Activated B cell treated with CpG ODN at 0.5 μM for 24 hours (primary cell): ENCODE measurements around the gene CAD. TPM values are rescaled to one million over a fixed set of nuclear protein-coding genes. Genes with fewer than 3 reads are reported as not detected.

Experiments
- ATAC-seq: fragments of 200-7000 bp; cut with Tn5 transposase; one replicate; pipeline ENCODE4 v1.10.0; 2021; ENCODE audit warnings: low read depth, mild to moderate bottlenecking, moderate library complexity
- CTCF ChIA-PET: fragments of 350-600 bp; sonication (Branson Sonifier 250); formaldehyde crosslinking; loops from one replicate; lab custom pipeline; 2021; ENCODE audit warnings: antibody characterized with exemption; lab: Charles Lee
- POLR2A ChIA-PET: fragments of 350-600 bp; sonication (Branson Sonifier 250); formaldehyde crosslinking; loops from one replicate; lab custom pipeline; 2021; ENCODE audit warnings: antibody characterized with exemption; lab: Charles Lee
- DNase-seq: peaks from one replicate; pipeline ENCODE4 v3.0.0; 2022
- H3K27ac Mint-ChIP-seq: one replicate; pipeline ENCODE4 v1.8.0; 2020; ENCODE audit warnings: mixed read lengths
- H3K27me3 Mint-ChIP-seq: one replicate; pipeline ENCODE4 v1.8.0; 2021; ENCODE audit warnings: mixed read lengths
- H3K36me3 Mint-ChIP-seq: one replicate; pipeline ENCODE4 v1.8.0; 2021; ENCODE audit warnings: low read depth, mixed read lengths
- H3K4me1 Mint-ChIP-seq: one replicate; pipeline ENCODE4 v1.8.0; 2021; ENCODE audit warnings: mixed read lengths
- H3K4me3 Mint-ChIP-seq: one replicate; pipeline ENCODE4 v1.8.0; 2020; ENCODE audit warnings: mild to moderate bottlenecking, mixed read lengths
- H3K9me3 Mint-ChIP-seq: one replicate; pipeline ENCODE4 v1.8.0; 2020; ENCODE audit warnings: mixed read lengths
- CTCF ChIP-seq: fragments of 200-600 bp; IDR thresholded peaks from one replicate; pipeline ENCODE4 v1.8.0; 2022; ENCODE audit warnings: antibody characterized with exemption, mild to moderate bottlenecking
- intact Hi-C: fragments of 100-400 bp; cut with micrococcal nuclease; formaldehyde crosslinking; loops from one replicate; pipeline ENCODE4 v1.15.1; 2024
- total RNA-seq: library from RNA; stranded (reverse); gene quantifications from 2 replicates; pipeline ENCODE4 v1.2.3, GENCODE V29; 2022

CAD gene
- total RNA-seq, 1 donor from 2014 or later = 64.1 TPM

DNA sequence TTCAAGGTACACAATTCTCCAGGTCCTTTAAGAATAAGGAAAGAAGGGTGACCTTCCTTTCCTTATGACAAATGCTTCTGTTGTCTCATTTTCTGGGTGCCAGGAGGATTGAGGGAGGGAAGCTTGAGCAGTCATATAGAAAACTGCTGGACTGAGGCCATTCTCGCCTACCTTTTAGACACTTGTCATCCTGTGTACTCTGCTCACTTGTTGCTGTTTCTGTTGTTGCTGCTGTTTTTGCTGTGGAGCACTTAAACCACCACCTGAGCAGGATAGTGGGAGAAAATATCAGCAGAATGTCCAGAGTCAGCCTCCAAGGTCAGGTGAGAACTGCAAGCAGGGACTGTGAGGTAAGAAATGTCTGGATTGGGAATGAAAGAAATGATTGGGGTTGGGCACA lies 60.8 kb downstream of the CAD start:
- intact Hi-C loops = no loop called here
- H3K27me3 Mint-ChIP-seq = peaks cover 19% of the 10 kb centered on the region
- ChIA-PET POLR2A (no interaction called here), CTCF (interaction anchor here (0.9 to 3.3 kb wide), 3 partner anchors 25 to 252 kb away, joined by 3 to 12 read pairs (median 11); no protein-coding TSS in a partner anchor)
- no peak overlapping the region for H3K27ac Mint-ChIP-seq
- DNase-seq (no peak), ATAC-seq (no peak)
- H3K4me3 Mint-ChIP-seq = no peak overlapping the region
- no peak for TF ChIP-seq CTCF
- H3K4me1 Mint-ChIP-seq = peaks cover 5% of the 10 kb centered on the region
- H3K36me3 Mint-ChIP-seq = no peaks in the 10 kb centered on the region
- H3K9me3 Mint-ChIP-seq = no peaks in the 10 kb centered on the region

GRCh38 chr2:27280826-27281225 lies 63.7 kb downstream of the CAD start:
- ChIA-PET POLR2A (interaction anchor here (0.5 to 1.1 kb wide), 2 partner anchors 12 to 18 kb away, joined by 4 read pairs; partner anchors contain the start of gene SLC30A3), CTCF (interaction anchor here (0.6 to 6.6 kb wide), 13 partner anchors 9 to 321 kb away, joined by 3 to 100 read pairs (median 11); partner anchors contain the start of gene PREB)
- DNase-seq = no peak
- intact Hi-C loops = loop anchor here (1.0 to 5.0 kb wide), 7 partner anchors 31 to 435 kb away; partner anchors contain the start of genes KHK and MPV17
- Mint-ChIP-seq H3K27ac (no peak overlapping the region), H3K27me3 (peaks cover 18% of the 10 kb centered on the region), H3K9me3 (no peaks in the 10 kb centered on the region), H3K4me3 (no peak overlapping the region), H3K36me3 (no peaks in the 10 kb centered on the region), H3K4me1 (peaks cover 5% of the 10 kb centered on the region)
- ATAC-seq = no peak
- TF ChIP-seq CTCF = no peak

GRCh38 chr2:27281442-27281841 lies 64.3 kb downstream of the CAD start:
- DNase-seq (no peak), ATAC-seq (no peak)
- ChIA-PET CTCF (interaction anchor here (1.6 to 6.6 kb wide), 5 partner anchors 21 to 318 kb away, joined by 3 to 100 read pairs (median 14); no protein-coding TSS in a partner anchor), POLR2A (no interaction called here)
- H3K4me3 Mint-ChIP-seq = no peak overlapping the region
- no peaks in the 10 kb centered on the region for H3K9me3 Mint-ChIP-seq
- peaks cover 5% of the 10 kb centered on the region for H3K4me1 Mint-ChIP-seq
- no peaks in the 10 kb centered on the region for H3K36me3 Mint-ChIP-seq
- no peak for TF ChIP-seq CTCF
- intact Hi-C loops = loop anchor here (5.0 kb wide), 1 partner anchor 109 kb away; no protein-coding TSS in a partner anchor
- no peak overlapping the region for H3K27ac Mint-ChIP-seq
- peaks cover 21% of the 10 kb centered on the region for H3K27me3 Mint-ChIP-seq

- POLR2A ChIA-PET = no interaction called here
- Mint-ChIP-seq H3K4me1 (peaks cover 5% of the 10 kb centered on the region), H3K9me3 (no peaks in the 10 kb centered on the region), H3K27ac (no peak within 1 kb of the TSS), H3K36me3 (no peaks in the 10 kb centered on the region), H3K27me3 (peaks cover 21% of the 10 kb centered on the region), H3K4me3 (no peak within 1 kb of the TSS)
- intact Hi-C loops = loop anchor here (5.0 kb wide), 1 partner anchor 110 kb away; no protein-coding TSS in a partner anchor
- no peak for TF ChIP-seq CTCF
- CTCF ChIA-PET = interaction anchor here (1.2 to 6.6 kb wide), 7 partner anchors 21 to 436 kb away, joined by 3 to 100 read pairs (median 12); no protein-coding TSS in a partner anchor
- ATAC-seq (no peak), DNase-seq (no peak)
Observed at GRCh38 chr2:27281855-27282559, 64.8 kb downstream of the CAD start, which contains the start of gene TRIM54. TSS of gene TRIM54 (plus strand) at chr2:27282429. CDS start at chr2:27282732, 303 bp downstream.

- DNase-seq (no peak), ATAC-seq (no peak)
- Mint-ChIP-seq H3K27me3 (peaks cover 19% of the 10 kb centered on the region), H3K36me3 (no peaks in the 10 kb centered on the region), H3K4me1 (peaks cover 5% of the 10 kb centered on the region), H3K9me3 (no peaks in the 10 kb centered on the region), H3K4me3 (no peak overlapping the region), H3K27ac (no peak overlapping the region)
- ChIA-PET POLR2A (no interaction called here), CTCF (interaction anchor here (1.2 to 6.6 kb wide), 4 partner anchors 20 to 437 kb away, joined by 3 to 100 read pairs (median 10); no protein-coding TSS in a partner anchor)
- TF ChIP-seq CTCF = no peak
- intact Hi-C loops = loop anchor here (5.0 kb wide), 1 partner anchor 111 kb away; no protein-coding TSS in a partner anchor
Observed at GRCh38 chr2:27282892-27283291, 65.7 kb downstream of the CAD start.
